HT-29 (cell line): ENCODE measurements around the gene MAP2K6. TPM values are rescaled to one million over a fixed set of nuclear protein-coding genes. Genes with fewer than 3 reads are reported as not detected.

Experiments used
- DNase-seq: peaks from one replicate; pipeline ENCODE4 v3.0.0-alpha.2; 2015; ENCODE audit warnings: low spot score
- total RNA-seq: library from RNA; depleted of rRNA; stranded (reverse); fragments of >200 nt; shearing (Covaris generic); gene quantifications from 2 replicates; pipeline ENCODE4 v1.2.3, GENCODE V29; 2014; rRNA removed

Gene MAP2K6
- total RNA-seq, 1 experiment from 2014 or later = 7.0 TPM

GRCh38 chr17:69578385-69578936, 164.0 kb downstream of the MAP2K6 start:
- no peak for DNase-seq

DNA sequence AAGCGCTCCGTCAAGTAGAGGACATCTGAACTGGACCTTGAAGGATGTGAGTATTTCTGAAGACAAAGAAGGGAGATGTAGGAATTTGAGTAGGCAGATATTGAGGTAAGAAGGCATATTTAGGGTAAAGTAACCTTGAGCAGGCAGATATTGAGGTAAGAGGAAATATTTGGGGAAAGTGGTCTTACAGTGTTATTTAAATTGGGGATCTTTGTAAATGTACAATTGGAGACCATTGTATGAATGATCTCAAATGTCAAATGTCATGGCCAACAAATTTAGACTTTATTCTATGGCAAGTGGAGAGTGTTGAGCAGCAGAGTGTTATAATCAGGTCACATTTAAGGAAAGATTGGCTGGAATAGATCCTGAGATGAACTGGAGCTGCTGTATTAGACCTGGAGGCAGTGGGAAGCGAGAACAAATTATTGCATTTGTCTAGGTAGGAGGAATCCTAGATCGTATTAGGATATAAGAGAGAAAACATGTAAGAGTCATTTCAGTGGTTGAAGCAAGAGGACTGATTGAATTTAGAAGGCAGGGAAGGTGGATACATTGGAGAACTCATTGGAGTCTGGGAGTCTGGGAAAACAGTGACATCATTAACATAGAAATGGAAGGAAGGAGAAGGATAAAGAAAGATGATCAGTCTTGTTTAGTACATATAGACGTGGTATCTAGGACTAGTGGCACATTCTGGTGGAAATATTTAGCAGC, 165.6 kb downstream of the MAP2K6 start:
- no peak for DNase-seq

DNA sequence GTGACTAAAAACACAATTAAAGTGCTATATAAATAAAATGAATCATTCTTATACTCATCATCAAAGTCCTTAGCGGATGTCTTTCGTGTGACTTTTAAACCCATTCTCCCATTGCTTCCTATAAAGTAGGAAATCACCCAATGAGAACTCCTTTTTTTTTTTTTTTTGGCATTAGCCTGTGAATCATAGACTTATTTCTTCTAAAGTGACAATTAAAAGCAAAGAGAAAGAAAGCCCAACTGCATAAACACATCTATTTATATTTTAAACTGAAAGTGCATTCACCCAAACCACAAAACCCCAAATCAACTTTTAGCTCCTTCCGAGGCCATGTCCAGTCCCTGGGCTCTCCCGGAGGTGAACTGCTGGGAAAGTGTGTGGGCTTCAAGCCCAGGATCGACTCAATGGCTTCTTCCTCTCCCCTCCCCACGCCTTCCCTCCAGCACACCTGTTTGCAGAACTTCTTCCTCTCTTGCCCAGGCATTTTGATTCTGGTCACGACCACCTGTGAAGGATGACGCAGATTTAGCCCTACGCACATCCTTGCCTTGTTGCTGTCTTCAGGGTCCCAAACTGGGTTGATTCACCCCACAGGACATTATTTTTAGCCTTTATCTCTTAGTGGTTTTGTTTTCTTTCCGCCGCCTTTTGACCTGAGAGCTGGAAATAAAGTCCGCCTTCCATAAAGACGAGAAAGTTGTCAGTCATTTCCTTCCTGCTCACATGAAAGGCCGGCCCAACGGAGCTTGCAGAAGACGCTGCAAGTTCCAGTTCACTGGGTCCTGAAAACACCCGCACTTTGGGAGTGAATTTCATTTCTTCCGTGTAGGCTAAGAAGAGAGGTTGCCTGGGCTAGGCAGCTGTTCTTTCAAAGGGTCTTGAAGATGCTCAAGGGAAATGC, 166.8 kb downstream of the MAP2K6 start:
- no peak for DNase-seq

DNA sequence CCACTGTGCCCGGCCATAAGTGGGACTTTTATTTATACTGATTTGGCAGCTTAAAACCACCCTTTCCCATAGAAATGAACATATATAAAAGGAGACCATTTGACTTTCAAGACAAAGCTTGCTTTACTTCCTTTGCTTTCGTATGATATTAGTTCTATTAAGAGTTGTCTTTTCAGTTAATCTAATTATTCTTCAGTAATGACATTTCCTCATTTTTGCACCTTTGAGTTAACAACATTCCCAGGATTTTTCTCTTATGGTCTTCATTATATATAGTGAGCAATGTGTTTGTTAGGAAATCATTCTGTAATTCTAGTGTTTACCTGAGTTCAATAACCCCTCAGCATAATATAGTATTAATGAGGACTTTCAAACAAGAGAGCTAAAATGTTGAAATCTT, 173.8 kb downstream of the MAP2K6 start:
- DNase-seq = no peak

DNA sequence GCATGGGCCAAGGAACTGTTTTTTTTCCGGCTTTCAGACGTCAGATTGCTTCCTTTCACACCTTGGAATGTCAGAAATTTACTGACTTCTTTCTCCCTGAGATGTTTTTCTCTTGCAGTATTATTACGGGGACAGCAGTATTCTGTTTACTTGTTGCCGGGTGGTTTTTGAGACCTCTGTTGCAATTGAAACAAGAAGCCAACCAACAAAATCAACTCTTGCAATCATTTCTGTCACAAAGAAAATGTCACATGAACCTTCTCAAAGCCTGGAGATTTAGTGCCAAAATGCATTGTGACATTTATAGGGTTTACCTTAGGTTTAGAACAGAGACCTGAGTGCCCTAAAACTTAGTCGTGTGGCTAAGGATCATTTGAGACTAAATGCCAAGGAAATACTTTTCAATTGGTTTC, 174.3 kb downstream of the MAP2K6 start:
- DNase-seq = no peak

GRCh38 chr17:69590671-69591070, 176.2 kb downstream of the MAP2K6 start:
- DNase-seq = no peak

GRCh38 chr17:69592692-69593350, 178.3 kb downstream of the MAP2K6 start:
- no peak for DNase-seq

DNA sequence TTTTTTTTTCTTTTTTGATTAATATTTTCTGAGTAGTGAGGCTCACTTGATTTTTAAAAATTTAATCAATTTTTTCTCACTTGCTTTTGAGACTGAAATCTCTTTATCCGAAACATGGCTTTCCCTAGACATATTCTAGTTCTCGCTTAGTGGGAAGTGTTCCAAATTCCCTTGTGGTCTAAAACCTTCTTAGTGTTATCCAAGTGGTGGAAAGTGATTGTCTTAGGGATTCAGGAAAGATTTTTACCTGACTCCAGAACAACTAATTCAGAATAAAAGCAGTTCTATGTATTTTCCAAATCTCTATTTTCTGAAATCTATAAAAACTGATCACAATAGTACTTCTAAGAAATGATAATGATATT, 178.8 kb downstream of the MAP2K6 start:
- DNase-seq = no peak

DNA sequence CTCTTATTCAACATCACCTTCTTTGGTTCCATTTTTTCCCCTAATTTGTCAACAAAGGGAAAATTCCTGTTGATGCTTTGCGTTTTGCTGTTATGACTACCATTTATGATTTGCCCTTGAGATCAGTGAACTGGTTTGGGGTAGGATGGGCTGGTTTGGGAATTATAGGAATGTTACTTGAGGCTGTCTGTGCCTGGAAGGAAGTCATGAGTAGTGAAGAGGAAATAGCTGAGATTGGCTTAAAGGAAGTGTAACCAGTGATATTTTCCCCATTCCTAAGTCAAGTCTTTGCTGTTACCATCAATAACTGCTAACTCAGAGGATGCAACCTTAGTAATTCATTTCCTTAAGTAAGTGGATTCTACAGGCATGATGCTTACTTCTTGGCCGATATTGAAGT, 179.2 kb downstream of the MAP2K6 start:
- DNase-seq = no peak

DNA sequence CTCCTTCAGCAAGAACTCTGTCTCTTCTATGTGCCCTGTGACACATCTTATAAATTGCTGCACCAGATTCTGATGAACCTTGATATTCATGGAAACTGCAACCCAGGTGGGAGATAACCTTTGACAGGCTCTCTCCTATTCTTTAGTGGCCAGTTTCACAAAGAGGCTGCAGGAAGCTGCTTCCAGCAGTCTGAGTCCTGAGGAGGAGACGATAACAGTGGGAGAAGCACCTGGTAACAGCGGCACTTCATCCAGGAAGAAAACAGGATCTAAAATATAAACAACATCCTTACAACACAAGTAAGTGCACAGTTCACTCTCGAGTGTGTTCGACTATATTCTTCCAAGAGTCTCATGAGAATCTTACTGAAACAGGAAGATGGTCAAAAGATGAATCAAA, 180.1 kb downstream of the MAP2K6 start:
- no peak for DNase-seq

DNA sequence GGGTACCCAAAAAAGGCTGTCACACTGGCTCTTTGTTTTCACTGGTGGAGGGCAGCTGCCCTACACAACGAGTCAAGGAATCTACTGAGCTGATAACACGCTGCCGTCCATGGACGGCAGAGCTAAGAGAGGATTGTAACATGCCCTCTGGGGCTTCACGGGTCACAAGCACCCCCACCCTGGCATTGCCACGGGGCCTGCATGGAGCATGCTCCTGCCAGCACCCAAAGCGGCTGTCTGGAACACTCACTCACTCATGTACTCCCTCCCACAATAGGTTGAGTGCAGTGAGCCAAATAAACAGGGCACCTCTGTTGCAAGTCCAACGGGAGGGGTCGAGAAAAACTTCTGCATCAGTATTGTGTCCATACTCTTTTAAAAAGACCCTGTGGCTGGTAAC, 181.6 kb downstream of the MAP2K6 start:
- no peak for DNase-seq

DNA sequence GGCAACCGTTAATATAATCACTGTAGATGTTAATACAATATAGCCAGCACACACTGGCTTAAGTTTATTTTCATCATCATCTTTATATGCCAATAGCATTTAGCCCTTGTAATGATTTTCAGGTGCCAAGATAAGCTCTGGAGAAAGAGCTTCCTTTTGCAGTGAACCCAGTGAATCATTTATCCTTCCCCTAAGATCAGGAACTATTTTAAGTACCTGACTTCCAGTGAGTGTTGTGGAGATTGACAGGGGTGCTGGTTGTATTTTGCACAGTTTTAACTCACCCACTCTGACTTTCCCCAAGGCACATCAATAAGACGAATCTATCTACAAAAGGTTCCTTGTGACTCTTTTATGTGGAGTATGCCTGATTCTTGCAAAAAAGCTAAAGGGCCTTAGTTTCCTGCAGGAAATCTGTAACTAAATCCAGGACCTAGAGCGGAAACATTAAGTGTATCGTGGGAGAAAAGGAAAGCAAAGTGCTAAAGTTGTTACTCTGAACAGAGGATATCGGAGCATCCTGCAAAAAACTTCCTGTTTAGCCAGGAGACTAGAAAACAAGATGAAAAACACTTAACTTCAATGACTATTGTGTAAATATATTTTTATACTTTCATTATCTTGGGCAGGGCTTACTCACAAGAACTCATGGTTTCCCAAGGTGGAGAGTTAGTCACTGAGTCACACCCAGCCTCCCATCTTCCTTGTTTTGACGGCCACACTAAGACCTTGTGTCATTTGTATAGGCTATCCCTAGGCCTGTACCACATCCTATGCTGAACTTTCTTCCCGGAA, 183.6 kb downstream of the MAP2K6 start:
- DNase-seq = no peak

GRCh38 chr17:69602972-69603371, 188.5 kb downstream of the MAP2K6 start:
- no peak for DNase-seq

Other genes with a start within 250 kb of the MAP2K6 start
- gene ABCA10, start 185.9 kb upstream of the MAP2K6 start, total RNA-seq = 0.25 and 0.29 TPM in 2 replicates
- gene ABCA5, start 87.6 kb upstream of the MAP2K6 start, total RNA-seq = 0.97 and 1.9 TPM in 2 replicates